ENCODE results near the gene CBX3.
"Not testable (repeated sequence)": the region's sequence is repeated elsewhere in the genome, so short reads cannot be mapped to it uniquely, and the experiment has no call there.

The CBX3 gene

GRCh38 chr7:26201247-26202018 is at the start of gene CBX3:
CBX3 (plus strand) TSS chr7:26201745; CDS start chr7:26202999, 1,254 bp downstream.
- DNase-seq (ENCODE audit: low read depth) = peak; percentile 91

- DNase-seq (ENCODE audit: low read depth) = peak; percentile 75
Observed at GRCh38 chr7:26151953-26152781, 49.4 kb upstream of the CBX3 start, which contains the start of gene NFE2L3. NFE2L3 (plus strand) TSS chr7:26152198; CDS start chr7:26152499, 301 bp downstream.

GRCh38 chr7:26152782-26153240 is 48.7 kb upstream of the CBX3 start:
- DNase-seq (ENCODE audit: low read depth) = peak; percentile 21

DNA sequence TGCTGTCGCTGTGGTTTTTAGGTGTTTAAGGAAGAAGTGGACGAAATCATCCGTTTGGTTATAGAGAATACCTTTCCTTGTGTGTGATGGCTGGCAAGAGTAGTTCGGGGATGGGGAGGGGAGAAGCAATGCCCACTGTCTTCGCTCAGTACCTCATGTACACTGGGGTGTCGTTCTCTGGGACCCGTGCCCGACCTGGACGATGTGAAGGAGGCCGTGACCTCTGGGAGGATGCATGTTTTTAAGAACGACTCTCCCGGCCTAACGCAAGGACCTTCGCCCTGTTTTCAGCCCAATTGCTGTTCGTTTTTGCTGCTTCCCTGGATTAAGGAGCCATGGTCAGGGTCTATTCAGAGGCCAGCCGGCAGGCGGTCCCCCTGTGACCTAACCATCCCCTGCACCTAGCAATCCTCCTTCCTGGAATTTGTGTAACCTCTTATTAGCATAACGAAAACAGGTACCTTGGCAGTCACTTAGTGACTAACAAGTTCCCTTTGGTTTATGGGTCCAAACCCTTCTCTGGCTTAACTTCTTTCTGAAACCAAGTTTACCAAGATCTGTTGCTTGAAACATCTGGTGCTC is 48.2 kb upstream of the CBX3 start:
- DNase-seq (ENCODE audit: low read depth) = no peak

- no peak for DNase-seq (ENCODE audit: low read depth)
Observed at GRCh38 chr7:26153823-26154783, 47.4 kb upstream of the CBX3 start.

- DNase-seq (ENCODE audit: low read depth) = no peak
Observed at GRCh38 chr7:26155531-26156375, 45.8 kb upstream of the CBX3 start.

DNA sequence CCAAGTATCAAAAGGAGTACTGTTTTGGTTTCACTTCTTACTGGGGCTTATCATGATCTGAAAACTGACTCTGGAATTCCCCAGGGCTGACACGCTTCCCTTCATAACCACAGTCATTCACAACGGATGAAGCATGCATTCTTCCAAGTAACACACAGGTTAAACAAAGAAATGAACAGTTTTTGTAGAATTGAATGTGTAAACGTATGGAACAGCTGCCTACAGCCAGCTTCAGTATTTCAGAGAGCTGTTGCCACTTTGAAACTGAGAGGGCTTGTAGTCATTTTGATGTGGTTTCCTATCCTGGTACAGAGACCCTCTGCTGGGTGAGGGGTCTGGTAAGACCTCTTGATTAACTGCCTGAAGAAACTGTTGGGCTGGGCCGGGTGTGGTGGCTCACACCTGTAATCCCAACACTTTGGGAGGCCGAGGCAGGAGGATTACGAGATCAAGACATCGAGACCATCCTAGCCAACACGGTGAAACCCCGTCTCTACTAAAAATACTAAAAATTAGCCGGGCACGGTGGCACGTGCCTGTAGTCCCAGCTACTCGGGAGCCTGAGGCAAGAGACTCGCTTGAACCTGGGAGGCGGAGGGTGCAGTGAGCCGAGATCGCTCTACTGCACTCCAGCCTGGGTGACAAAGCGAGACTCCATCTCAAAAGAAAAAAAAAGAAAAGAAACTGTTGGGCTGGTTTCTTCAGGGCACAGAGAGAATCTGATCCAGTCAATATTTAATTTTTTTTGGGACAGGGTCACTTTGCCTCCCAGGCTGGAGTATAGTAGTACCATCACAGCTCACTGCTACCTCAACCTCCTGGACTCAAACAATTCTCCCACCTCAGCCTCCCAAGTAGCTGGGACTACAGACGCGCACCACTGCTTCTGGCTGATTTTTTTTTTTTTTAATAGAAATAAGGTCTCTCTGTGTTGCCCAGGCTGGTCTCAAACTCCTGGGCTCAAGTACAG is 44.8 kb upstream of the CBX3 start:
- peak; percentile 38 for DNase-seq (ENCODE audit: low read depth)

DNA sequence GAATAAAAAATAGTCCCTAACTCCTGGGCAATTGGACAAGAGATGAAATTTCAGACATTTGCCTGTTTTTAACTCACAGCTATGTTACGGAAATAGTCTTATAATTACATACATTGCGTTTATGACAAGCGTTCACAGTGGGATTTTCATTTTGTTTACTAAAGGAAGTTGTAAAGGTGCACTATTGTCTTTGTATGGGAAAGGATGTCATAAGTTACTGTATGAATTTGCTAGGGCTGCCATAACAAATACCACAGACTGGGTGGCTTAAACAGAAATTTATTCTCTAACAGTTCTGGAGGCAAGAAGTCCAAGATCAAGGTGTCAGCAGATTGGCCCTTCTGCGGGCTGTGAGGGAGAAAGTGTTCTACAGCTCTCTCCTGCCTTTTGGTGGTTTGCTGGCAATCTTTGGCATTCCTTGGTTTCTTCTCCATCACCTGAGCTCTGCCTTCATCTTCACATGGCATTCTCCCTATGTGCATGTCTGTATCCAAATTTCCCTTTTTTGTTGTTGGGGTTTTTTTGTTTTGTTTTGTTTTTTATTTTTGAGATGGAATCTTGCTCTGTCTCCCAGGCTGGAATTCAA is 43.9 kb upstream of the CBX3 start:
- no peak for DNase-seq (ENCODE audit: low read depth)

DNA sequence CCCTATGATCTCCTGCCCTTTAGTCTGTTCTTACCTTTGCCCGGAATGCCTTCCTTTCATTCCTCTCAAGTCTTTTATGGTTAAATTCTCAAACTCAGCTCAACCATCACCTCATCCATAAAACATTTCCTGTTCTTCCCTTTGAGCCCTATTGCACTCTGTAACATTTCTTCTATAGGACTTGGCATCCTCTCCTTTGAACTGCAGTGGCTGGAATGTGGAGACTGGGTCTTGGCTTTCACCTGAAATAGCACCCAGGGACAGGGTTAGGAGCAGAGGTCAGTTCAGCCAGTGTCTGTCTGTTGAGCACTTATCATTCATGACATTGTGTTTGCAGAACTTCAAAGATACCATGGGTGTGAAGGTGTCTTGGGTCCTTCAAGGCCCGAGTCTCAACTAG is 42.3 kb upstream of the CBX3 start:
- DNase-seq (ENCODE audit: low read depth) = no peak

- no peak for DNase-seq (ENCODE audit: low read depth)
Observed at GRCh38 chr7:26160896-26161295, 40.6 kb upstream of the CBX3 start.

GRCh38 chr7:26162431-26162830 is 39.1 kb upstream of the CBX3 start:
- no peak for DNase-seq (ENCODE audit: low read depth)

GRCh38 chr7:26163804-26164203 is 37.7 kb upstream of the CBX3 start:
- DNase-seq (ENCODE audit: low read depth) = not testable (repeated sequence)

GRCh38 chr7:26165950-26166683 is 35.4 kb upstream of the CBX3 start:
- DNase-seq (ENCODE audit: low read depth) = no peak

DNA sequence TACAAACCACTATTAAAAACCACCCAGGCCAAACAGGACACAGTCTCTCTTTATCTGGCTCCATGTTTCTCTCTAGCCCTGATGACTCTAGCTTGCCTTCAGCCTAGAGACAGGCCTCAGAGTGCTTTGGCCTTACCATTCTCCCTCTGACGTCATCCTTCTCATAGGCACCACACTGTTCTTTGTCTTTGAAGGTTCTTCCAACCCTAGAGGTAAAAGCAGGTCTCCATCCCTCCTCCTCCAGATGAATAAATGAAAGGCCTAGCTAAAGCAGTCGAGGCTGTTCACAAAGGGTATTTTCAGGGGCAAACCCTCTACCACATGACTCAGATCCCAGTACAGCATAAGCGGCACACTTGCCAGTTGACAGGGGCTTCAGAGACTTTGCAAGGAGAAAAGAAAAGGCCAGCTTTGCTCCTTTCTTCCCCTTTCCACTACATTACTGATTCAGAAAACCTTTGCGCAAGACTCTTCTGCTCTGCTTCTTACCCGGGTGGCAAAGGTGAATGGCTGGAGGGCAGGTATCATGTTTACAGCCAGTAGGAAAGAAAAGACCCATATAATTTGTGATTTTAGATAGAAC is 34.8 kb upstream of the CBX3 start:
- DNase-seq (ENCODE audit: low read depth) = no peak

GRCh38 chr7:26167303-26167934 is 34.1 kb upstream of the CBX3 start:
- DNase-seq (ENCODE audit: low read depth) = no peak

DNA sequence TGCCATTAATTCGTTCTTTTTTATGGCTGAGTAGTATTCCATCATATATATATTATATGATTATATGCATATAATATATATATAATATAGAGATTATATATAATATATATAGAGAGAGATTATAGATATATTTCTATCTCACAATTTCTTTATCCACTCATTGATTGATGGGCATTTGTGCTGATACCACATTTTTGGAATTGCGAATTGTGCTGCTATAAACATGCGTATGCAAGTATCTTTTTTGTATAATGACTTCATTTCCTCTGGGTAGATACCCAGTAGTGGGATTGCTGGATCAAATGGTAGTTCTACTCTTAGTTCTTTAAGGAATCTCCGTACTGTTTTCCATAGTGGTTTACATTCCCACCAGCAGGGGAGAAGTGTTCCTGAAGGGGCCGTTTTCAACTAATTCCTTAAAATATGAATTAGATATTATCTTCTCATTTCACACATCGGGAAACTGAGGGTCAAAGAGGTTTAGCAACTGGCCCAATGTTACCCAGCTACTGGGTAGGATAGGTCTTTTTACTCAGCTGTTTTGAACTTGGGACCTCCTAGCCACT is 33.0 kb upstream of the CBX3 start:
- no peak for DNase-seq (ENCODE audit: low read depth)

DNA sequence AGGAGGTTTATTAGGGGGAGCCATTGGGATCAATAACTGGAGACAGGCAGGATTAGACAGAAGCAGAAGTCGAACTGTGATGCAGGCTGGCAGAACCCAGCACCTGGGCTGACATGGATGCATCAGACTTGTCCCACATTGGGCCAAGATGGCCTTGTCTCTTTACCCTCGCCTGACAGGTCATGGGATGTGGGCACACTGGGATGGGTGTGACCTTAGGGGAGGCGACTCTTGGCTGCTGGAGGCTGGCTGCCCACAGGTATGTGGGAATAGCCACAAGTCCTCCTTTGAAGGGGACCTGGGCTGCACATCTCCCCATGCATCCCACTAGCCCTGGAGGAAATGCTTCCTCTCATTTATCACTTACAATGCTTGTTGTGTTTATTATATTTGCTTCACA is 32.3 kb upstream of the CBX3 start:
- DNase-seq (ENCODE audit: low read depth) = no peak

All from stimulated activated CD8-positive, alpha-beta memory T cell treated with anti-CD3 and anti-CD28 coated beads, Interleukin-4, amount 100 ng/mL, for 24 hours (primary cell).